Measurements from ENCODE around the gene HMG20A.

The HMG20A gene

GRCh38 chr15:77507143-77507897 is 86.6 kb downstream of the HMG20A start:
- Histone ChIP-seq H3K18ac (ENCODE audit: low read length) (no peak overlapping the region), H2AK5ac (ENCODE audit: low read length) (no peak overlapping the region), H3K4ac (ENCODE audit: low read depth, low read length) (no peak overlapping the region), H3K4me2 (ENCODE audit: low read length) (no peak overlapping the region), H3K79me1 (ENCODE audit: low read length) (peaks cover 18% of the 10 kb centered on the region), H3K36me3 (ENCODE audit: control insufficient read depth in 1 of 2, insufficient read depth in 2 of 2, low read length in 2 of 2) (no peaks in the 10 kb centered on the region), H4K12ac (ENCODE audit: low read depth, low read length) (no peak overlapping the region), H2AFZ (ENCODE audit: insufficient read depth, low read length, poor library complexity) (no peak overlapping the region), H3K4me1 (ENCODE audit: control insufficient read depth in 1 of 2, insufficient read depth in 2 of 2, low read length in 2 of 2) (peaks cover 32 to 36% of the 10 kb centered on the region in 2 experiments), H2BK120ac (ENCODE audit: insufficient read depth, low read length, poor library complexity) (peak overlapping the region; percentile 29), H4K91ac (ENCODE audit: low read depth, low read length) (peak overlapping the region; percentile 86), H3K9me3 (ENCODE audit: insufficient read depth, low read depth, low read length) (no peaks in the 10 kb centered on the region), H3K27me3 (ENCODE audit: insufficient read depth, low read length) (no peaks in the 10 kb centered on the region), H3K9ac (ENCODE audit: low read length) (no peak overlapping the region), H3K23ac (ENCODE audit: low read length) (no peak overlapping the region), H2BK12ac (ENCODE audit: low read length) (no peak overlapping the region), H3K27ac (ENCODE audit: low read depth, low read length) (no peak overlapping the region), H3K14ac (ENCODE audit: low read length) (no peak overlapping the region), H3K4me3 (ENCODE audit: low read depth, low read length) (no peak overlapping the region), H4K8ac (ENCODE audit: low read depth, low read length) (no peak overlapping the region), H2BK5ac (ENCODE audit: low read depth, low read length, poor library complexity) (no peak overlapping the region), H3K79me2 (ENCODE audit: control insufficient read depth, insufficient read depth, low read length, poor library complexity) (no peaks in the 10 kb centered on the region)
- DNase-seq: peak in 1 of 2 donors; percentile 24
- WGBS (ENCODE audit: extremely low coverage, insufficient coverage, insufficient read length): no CpG with 5 or more reads among the region's 10 CpGs

DNA sequence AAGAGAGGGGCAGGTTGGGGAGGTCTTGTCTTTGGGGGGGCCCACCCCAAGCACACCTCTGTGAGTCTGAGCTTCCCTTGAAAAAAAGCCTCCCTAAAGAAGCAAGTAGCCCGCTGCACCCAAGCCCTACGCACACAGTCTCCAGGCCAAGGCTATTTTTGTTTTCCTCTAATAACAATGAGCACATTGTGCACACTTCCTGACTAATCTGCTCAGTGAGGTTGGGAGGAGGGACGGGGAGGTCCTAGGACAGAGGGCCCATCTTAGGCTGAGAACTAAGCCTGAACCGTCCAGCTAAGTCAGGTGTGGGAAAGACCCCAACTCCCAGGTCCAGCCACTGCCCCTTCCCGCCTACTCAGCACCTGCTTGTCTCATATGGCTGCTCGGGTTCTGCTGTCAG is 87.2 kb downstream of the HMG20A start:
- H3K14ac ChIP-seq (ENCODE audit: low read length): no peak overlapping the region
- H3K9me3 ChIP-seq (ENCODE audit: insufficient read depth, low read depth, low read length): no peaks in the 10 kb centered on the region
- H3K79me2 ChIP-seq (ENCODE audit: control insufficient read depth, insufficient read depth, low read length, poor library complexity): no peaks in the 10 kb centered on the region
- no peak overlapping the region for H3K4me3 ChIP-seq (ENCODE audit: low read depth, low read length)
- no peak overlapping the region for H3K27ac ChIP-seq (ENCODE audit: low read depth, low read length)
- no peak overlapping the region for H3K23ac ChIP-seq (ENCODE audit: low read length)
- no peaks in the 10 kb centered on the region for H3K36me3 ChIP-seq (ENCODE audit: control insufficient read depth in 1 of 2, insufficient read depth in 2 of 2, low read length in 2 of 2)
- H4K8ac ChIP-seq (ENCODE audit: low read depth, low read length): no peak overlapping the region
- peak overlapping the region; percentile 5 for H2BK120ac ChIP-seq (ENCODE audit: insufficient read depth, low read length, poor library complexity)
- peaks cover 18% of the 10 kb centered on the region for H3K79me1 ChIP-seq (ENCODE audit: low read length)
- H3K18ac ChIP-seq (ENCODE audit: low read length): no peak overlapping the region
- peak overlapping the region; percentile 38 for H2BK12ac ChIP-seq (ENCODE audit: low read length)
- H3K27me3 ChIP-seq (ENCODE audit: insufficient read depth, low read length): no peaks in the 10 kb centered on the region
- no peak overlapping the region for H3K4ac ChIP-seq (ENCODE audit: low read depth, low read length)
- H2AFZ ChIP-seq (ENCODE audit: insufficient read depth, low read length, poor library complexity): no peak overlapping the region
- H4K12ac ChIP-seq (ENCODE audit: low read depth, low read length): no peak overlapping the region
- H3K4me2 ChIP-seq (ENCODE audit: low read length): no peak overlapping the region
- no peak overlapping the region for H2BK5ac ChIP-seq (ENCODE audit: low read depth, low read length, poor library complexity)
- no peak overlapping the region for H4K91ac ChIP-seq (ENCODE audit: low read depth, low read length)
- no CpG with 5 or more reads among the region's 6 CpGs for WGBS (ENCODE audit: extremely low coverage, insufficient coverage, insufficient read length)
- no peak overlapping the region for H2AK5ac ChIP-seq (ENCODE audit: low read length)
- no peak for DNase-seq
- peaks cover 27 to 32% of the 10 kb centered on the region in 2 experiments for H3K4me1 ChIP-seq (ENCODE audit: control insufficient read depth in 1 of 2, insufficient read depth in 2 of 2, low read length in 2 of 2)
- no peak overlapping the region for H3K9ac ChIP-seq (ENCODE audit: low read length)

GRCh38 chr15:77508541-77509243 is 88.0 kb downstream of the HMG20A start:
- Histone ChIP-seq H3K27me3 (ENCODE audit: insufficient read depth, low read length) (no peaks in the 10 kb centered on the region), H3K14ac (ENCODE audit: low read length) (no peak overlapping the region), H2BK12ac (ENCODE audit: low read length) (no peak overlapping the region), H2BK5ac (ENCODE audit: low read depth, low read length, poor library complexity) (no peak overlapping the region), H3K9me3 (ENCODE audit: insufficient read depth, low read depth, low read length) (no peaks in the 10 kb centered on the region), H3K4me3 (ENCODE audit: low read depth, low read length) (no peak overlapping the region), H3K4me2 (ENCODE audit: low read length) (no peak overlapping the region), H3K79me1 (ENCODE audit: low read length) (peaks cover 15% of the 10 kb centered on the region), H3K9ac (ENCODE audit: low read length) (no peak overlapping the region), H4K8ac (ENCODE audit: low read depth, low read length) (no peak overlapping the region), H4K91ac (ENCODE audit: low read depth, low read length) (no peak overlapping the region), H3K4me1 (ENCODE audit: control insufficient read depth in 1 of 2, insufficient read depth in 2 of 2, low read length in 2 of 2) (peaks cover 21 to 24% of the 10 kb centered on the region in 2 experiments), H3K23ac (ENCODE audit: low read length) (no peak overlapping the region), H3K4ac (ENCODE audit: low read depth, low read length) (no peak overlapping the region), H4K12ac (ENCODE audit: low read depth, low read length) (no peak overlapping the region), H3K79me2 (ENCODE audit: control insufficient read depth, insufficient read depth, low read length, poor library complexity) (no peaks in the 10 kb centered on the region), H2BK120ac (ENCODE audit: insufficient read depth, low read length, poor library complexity) (no peak overlapping the region), H3K27ac (ENCODE audit: low read depth, low read length) (no peak overlapping the region), H3K36me3 (ENCODE audit: control insufficient read depth in 1 of 2, insufficient read depth in 2 of 2, low read length in 2 of 2) (no peaks in the 10 kb centered on the region), H2AK5ac (ENCODE audit: low read length) (no peak overlapping the region), H3K18ac (ENCODE audit: low read length) (no peak overlapping the region), H2AFZ (ENCODE audit: insufficient read depth, low read length, poor library complexity) (no peak overlapping the region)
- DNase-seq: no peak
- no CpG with 5 or more reads among the region's 4 CpGs for WGBS (ENCODE audit: extremely low coverage, insufficient coverage, insufficient read length)

GRCh38 chr15:77510066-77511057 is 89.7 kb downstream of the HMG20A start:
- Histone ChIP-seq H3K4me2 (ENCODE audit: low read length) (no peak overlapping the region), H3K36me3 (ENCODE audit: control insufficient read depth in 1 of 2, insufficient read depth in 2 of 2, low read length in 2 of 2) (no peaks in the 10 kb centered on the region), H3K27ac (ENCODE audit: low read depth, low read length) (no peak overlapping the region), H3K79me1 (ENCODE audit: low read length) (peaks cover 7% of the 10 kb centered on the region), H2BK120ac (ENCODE audit: insufficient read depth, low read length, poor library complexity) (no peak overlapping the region), H3K27me3 (ENCODE audit: insufficient read depth, low read length) (no peaks in the 10 kb centered on the region), H2AK5ac (ENCODE audit: low read length) (peak overlapping the region; percentile 6), H4K12ac (ENCODE audit: low read depth, low read length) (no peak overlapping the region), H2AFZ (ENCODE audit: insufficient read depth, low read length, poor library complexity) (no peak overlapping the region), H4K8ac (ENCODE audit: low read depth, low read length) (no peak overlapping the region), H3K9ac (ENCODE audit: low read length) (no peak overlapping the region), H2BK12ac (ENCODE audit: low read length) (peak overlapping the region; percentile 32), H3K18ac (ENCODE audit: low read length) (no peak overlapping the region), H3K4me1 (ENCODE audit: control insufficient read depth in 1 of 2, insufficient read depth in 2 of 2, low read length in 2 of 2) (peaks cover 15 to 20% of the 10 kb centered on the region in 2 experiments), H3K23ac (ENCODE audit: low read length) (no peak overlapping the region), H3K79me2 (ENCODE audit: control insufficient read depth, insufficient read depth, low read length, poor library complexity) (no peaks in the 10 kb centered on the region), H2BK5ac (ENCODE audit: low read depth, low read length, poor library complexity) (no peak overlapping the region), H3K9me3 (ENCODE audit: insufficient read depth, low read depth, low read length) (no peaks in the 10 kb centered on the region), H4K91ac (ENCODE audit: low read depth, low read length) (peak overlapping the region; percentile 25), H3K4me3 (ENCODE audit: low read depth, low read length) (no peak overlapping the region), H3K14ac (ENCODE audit: low read length) (no peak overlapping the region), H3K4ac (ENCODE audit: low read depth, low read length) (no peak overlapping the region)
- WGBS (ENCODE audit: extremely low coverage, insufficient coverage, insufficient read length): no CpG with 5 or more reads among the region's 11 CpGs
- DNase-seq: no peak

Data from trophoblast cell (in vitro differentiated cells and primary cell).